ENCODE results near the gene NKPD1.

NKPD1 gene

DNA sequence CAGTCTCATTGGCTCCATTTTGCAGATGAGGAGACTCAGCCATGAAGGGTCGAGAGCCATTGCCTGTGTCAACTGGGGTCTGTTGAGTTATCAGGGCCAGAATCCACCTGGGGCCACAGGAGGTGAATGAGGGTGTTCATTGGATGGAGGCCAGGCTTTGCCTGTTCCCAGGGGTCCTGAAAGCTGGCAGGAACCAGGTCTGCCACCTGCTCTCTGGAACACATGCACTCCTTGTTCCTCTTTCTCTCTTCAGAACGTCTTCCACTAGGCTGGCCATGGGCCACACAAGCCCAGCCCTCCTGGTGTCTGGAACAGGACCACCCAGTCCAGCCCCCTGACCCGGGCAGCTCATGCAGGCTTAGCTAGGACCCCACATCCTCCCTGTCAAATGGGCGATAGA, 46.7 kb downstream of the NKPD1 start:
- no peak for DNase-seq

- DNase-seq: no peak
Observed at GRCh38 chr19:45113628-45114027, 47.2 kb downstream of the NKPD1 start.

GRCh38 chr19:45112111-45112827, 48.5 kb downstream of the NKPD1 start:
- DNase-seq: no peak

Data from kidney glomerular epithelial cell (primary cell).